ENCODE measurements around the gene BARD1.

Gene BARD1

DNA sequence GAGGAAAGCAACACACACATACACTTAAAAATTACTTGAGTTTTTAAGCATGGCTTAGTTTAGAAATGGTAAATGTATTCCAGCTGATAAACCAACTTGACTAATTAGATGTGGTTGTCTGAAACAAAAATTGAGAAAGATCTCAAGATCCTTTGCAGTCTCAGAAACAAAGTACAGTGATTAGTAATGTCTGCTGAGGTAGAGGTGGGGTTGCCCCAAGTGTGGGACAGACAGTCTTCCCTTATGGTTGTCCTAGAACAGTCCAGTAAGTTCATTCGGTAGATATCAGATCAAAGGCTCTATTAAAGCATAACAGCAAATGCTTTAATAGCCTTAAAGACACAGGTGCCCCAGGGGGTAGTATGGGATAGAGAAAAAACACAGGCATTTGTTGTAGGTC is 94.5 kb downstream of the BARD1 start:
- TF ChIP-seq, protein P1, sequence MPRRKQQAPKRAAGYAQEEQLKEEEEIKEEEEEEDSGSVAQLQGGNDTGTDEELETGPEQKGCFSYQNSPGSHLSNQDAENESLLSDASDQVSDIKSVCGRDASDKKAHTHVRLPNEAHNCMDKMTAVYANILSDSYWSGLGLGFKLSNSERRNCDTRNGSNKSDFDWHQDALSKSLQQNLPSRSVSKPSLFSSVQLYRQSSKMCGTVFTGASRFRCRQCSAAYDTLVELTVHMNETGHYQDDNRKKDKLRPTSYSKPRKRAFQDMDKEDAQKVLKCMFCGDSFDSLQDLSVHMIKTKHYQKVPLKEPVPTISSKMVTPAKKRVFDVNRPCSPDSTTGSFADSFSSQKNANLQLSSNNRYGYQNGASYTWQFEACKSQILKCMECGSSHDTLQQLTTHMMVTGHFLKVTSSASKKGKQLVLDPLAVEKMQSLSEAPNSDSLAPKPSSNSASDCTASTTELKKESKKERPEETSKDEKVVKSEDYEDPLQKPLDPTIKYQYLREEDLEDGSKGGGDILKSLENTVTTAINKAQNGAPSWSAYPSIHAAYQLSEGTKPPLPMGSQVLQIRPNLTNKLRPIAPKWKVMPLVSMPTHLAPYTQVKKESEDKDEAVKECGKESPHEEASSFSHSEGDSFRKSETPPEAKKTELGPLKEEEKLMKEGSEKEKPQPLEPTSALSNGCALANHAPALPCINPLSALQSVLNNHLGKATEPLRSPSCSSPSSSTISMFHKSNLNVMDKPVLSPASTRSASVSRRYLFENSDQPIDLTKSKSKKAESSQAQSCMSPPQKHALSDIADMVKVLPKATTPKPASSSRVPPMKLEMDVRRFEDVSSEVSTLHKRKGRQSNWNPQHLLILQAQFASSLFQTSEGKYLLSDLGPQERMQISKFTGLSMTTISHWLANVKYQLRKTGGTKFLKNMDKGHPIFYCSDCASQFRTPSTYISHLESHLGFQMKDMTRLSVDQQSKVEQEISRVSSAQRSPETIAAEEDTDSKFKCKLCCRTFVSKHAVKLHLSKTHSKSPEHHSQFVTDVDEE (CRISPR knock-in tag; IDR thresholded peaks at IDR 0.05): no peak
- TF ChIP-seq ISL1 (CRISPR knock-in tag; IDR thresholded peaks at IDR 0.05): no peak
- no peak for TF ChIP-seq ZNF70 (CRISPR knock-in tag; IDR thresholded peaks at IDR 0.05)
- TF ChIP-seq ZFP30 (CRISPR knock-in tag; IDR thresholded peaks at IDR 0.05): no peak
- TF ChIP-seq, protein P2, sequence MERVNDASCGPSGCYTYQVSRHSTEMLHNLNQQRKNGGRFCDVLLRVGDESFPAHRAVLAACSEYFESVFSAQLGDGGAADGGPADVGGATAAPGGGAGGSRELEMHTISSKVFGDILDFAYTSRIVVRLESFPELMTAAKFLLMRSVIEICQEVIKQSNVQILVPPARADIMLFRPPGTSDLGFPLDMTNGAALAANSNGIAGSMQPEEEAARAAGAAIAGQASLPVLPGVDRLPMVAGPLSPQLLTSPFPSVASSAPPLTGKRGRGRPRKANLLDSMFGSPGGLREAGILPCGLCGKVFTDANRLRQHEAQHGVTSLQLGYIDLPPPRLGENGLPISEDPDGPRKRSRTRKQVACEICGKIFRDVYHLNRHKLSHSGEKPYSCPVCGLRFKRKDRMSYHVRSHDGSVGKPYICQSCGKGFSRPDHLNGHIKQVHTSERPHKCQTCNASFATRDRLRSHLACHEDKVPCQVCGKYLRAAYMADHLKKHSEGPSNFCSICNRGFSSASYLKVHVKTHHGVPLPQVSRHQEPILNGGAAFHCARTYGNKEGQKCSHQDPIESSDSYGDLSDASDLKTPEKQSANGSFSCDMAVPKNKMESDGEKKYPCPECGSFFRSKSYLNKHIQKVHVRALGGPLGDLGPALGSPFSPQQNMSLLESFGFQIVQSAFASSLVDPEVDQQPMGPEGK (CRISPR knock-in tag; IDR thresholded peaks at IDR 0.05; ENCODE audit: borderline replicate concordance): no peak
- TF ChIP-seq, protein P3, sequence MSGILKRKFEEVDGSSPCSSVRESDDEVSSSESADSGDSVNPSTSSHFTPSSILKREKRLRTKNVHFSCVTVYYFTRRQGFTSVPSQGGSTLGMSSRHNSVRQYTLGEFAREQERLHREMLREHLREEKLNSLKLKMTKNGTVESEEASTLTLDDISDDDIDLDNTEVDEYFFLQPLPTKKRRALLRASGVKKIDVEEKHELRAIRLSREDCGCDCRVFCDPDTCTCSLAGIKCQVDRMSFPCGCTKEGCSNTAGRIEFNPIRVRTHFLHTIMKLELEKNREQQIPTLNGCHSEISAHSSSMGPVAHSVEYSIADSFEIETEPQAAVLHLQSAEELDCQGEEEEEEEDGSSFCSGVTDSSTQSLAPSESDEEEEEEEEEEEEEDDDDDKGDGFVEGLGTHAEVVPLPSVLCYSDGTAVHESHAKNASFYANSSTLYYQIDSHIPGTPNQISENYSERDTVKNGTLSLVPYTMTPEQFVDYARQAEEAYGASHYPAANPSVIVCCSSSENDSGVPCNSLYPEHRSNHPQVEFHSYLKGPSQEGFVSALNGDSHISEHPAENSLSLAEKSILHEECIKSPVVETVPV (CRISPR knock-in tag; IDR thresholded peaks at IDR 0.05): no peak
- TF ChIP-seq, protein P4, sequence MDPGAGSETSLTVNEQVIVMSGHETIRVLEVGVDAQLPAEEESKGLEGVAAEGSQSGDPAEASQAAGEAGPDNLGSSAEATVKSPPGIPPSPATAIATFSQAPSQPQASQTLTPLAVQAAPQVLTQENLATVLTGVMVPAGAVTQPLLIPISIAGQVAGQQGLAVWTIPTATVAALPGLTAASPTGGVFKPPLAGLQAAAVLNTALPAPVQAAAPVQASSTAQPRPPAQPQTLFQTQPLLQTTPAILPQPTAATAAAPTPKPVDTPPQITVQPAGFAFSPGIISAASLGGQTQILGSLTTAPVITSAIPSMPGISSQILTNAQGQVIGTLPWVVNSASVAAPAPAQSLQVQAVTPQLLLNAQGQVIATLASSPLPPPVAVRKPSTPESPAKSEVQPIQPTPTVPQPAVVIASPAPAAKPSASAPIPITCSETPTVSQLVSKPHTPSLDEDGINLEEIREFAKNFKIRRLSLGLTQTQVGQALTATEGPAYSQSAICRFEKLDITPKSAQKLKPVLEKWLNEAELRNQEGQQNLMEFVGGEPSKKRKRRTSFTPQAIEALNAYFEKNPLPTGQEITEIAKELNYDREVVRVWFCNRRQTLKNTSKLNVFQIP (CRISPR knock-in tag; IDR thresholded peaks at IDR 0.05; ENCODE audit: borderline replicate concordance, low read depth): no peak
- no peak for ATAC-seq

DNA sequence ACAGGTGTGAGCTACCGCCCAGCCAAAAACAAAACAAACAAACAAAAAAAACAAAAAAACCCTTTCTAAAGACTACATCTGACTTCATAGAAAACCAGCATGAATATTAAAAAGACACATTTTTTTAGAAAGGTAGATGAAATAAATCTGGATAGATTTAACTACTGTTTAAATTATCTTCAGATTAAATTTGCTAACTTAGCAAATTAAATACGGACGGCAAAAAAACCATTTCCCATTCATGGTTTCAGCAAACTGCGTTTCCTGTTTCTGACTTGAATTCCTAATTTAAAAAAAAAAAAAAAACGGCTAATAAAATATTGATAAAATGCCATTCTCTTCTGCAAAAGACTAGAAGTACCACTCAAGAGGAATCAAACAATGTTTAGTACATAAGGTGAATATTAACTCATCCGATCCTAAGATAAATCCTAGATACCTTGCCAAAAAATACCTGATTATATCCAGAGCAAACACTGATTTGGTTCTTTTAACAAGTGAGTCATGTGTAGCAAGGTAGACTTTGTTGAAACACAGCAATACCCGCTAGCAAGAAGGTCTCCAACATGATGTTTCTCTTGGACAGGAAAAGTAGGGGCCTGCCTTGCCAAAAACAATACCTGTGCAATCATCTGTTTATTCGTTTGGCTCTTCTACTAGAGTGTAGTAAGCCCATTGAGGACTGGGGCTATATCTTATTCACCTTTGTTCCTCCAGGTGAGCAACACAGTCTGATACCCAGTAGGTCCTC is 96.2 kb downstream of the BARD1 start:
- no peak for ATAC-seq
- TF ChIP-seq GLIS3 (CRISPR knock-in tag; IDR thresholded peaks at IDR 0.05): no peak
- TF ChIP-seq, protein P4 (CRISPR knock-in tag; IDR thresholded peaks at IDR 0.05; ENCODE audit: borderline replicate concordance, low read depth): no peak
- no peak for TF ChIP-seq ZNF8 (CRISPR knock-in tag; IDR thresholded peaks at IDR 0.05)
- TF ChIP-seq TCF4 (CRISPR knock-in tag; IDR thresholded peaks at IDR 0.05; ENCODE audit: borderline replicate concordance): no peak
- no peak for TF ChIP-seq ZC3H10 (CRISPR knock-in tag; IDR thresholded peaks at IDR 0.05)
- TF ChIP-seq ZNF565 (CRISPR knock-in tag; conservative IDR thresholded peaks at IDR 0.05; ENCODE audit: low read depth): no peak
- no peak for TF ChIP-seq PPARA (CRISPR knock-in tag; IDR thresholded peaks at IDR 0.05; ENCODE audit: borderline replicate concordance)
- TF ChIP-seq, protein P3 (CRISPR knock-in tag; IDR thresholded peaks at IDR 0.05): no peak
- no peak for TF ChIP-seq ISL1 (CRISPR knock-in tag; IDR thresholded peaks at IDR 0.05)
- TF ChIP-seq, protein P5, sequence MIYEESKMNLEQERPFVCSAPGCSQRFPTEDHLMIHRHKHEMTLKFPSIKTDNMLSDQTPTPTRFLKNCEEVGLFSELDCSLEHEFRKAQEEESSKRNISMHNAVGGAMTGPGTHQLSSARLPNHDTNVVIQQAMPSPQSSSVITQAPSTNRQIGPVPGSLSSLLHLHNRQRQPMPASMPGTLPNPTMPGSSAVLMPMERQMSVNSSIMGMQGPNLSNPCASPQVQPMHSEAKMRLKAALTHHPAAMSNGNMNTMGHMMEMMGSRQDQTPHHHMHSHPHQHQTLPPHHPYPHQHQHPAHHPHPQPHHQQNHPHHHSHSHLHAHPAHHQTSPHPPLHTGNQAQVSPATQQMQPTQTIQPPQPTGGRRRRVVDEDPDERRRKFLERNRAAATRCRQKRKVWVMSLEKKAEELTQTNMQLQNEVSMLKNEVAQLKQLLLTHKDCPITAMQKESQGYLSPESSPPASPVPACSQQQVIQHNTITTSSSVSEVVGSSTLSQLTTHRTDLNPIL (CRISPR knock-in tag; IDR thresholded peaks at IDR 0.05; ENCODE audit: low read depth): no peak
- no peak for TF ChIP-seq CSDC2 (CRISPR knock-in tag; IDR thresholded peaks at IDR 0.05)
- no peak for TF ChIP-seq TOX (CRISPR knock-in tag; IDR thresholded peaks at IDR 0.05; ENCODE audit: borderline replicate concordance)
- TF ChIP-seq BACH2 (CRISPR knock-in tag; IDR thresholded peaks at IDR 0.05; ENCODE audit: borderline replicate concordance): no peak
- TF ChIP-seq, protein P1 (CRISPR knock-in tag; IDR thresholded peaks at IDR 0.05): no peak
- no peak for TF ChIP-seq ZFP30 (CRISPR knock-in tag; IDR thresholded peaks at IDR 0.05)
- no peak for TF ChIP-seq ARNTL (CRISPR knock-in tag; IDR thresholded peaks at IDR 0.05; ENCODE audit: borderline replicate concordance, low read depth)
- no peak for TF ChIP-seq OSR1 (CRISPR knock-in tag; IDR thresholded peaks at IDR 0.05)
